Fibroblast of lung (primary cell): ENCODE measurements around the gene ITPR3.

ENCODE experiments used
- CTCF ChIP-seq, 2 donors: IDR thresholded peaks in 1 of 2; conservative IDR thresholded peaks in 1 of 2; 1 replicate in 1 of 2; 2 replicates in 1 of 2; pipeline ENCODE4 v1.5.1; 2011 to 2012; ENCODE audit warnings: low read length in 2 of 2, control low read depth in 1 of 2, inconsistent platforms in 1 of 2, low read depth in 1 of 2, mild to moderate bottlenecking in 1 of 2
- EZH2 ChIP-seq: IDR thresholded peaks from 2 replicates; pipeline ENCODE4 v1.5.1; 2012; ENCODE audit warnings: low read length, control low read depth, mild to moderate bottlenecking; ENCODE audit errors: missing control alignments

GRCh38 chr6:33694401-33694931 lies 73.3 kb downstream of the ITPR3 start:
- TF ChIP-seq EZH2: no peak
- TF ChIP-seq CTCF (conservative IDR thresholded peaks at IDR 0.05 in 1 of 2, IDR thresholded peaks at IDR 0.05 in 1 of 2; ENCODE audit: low read depth in 1 of 2, low read length in 2 of 2): no peak
